NCI-H510A treated with DMSO at 0.1 percent for 48 hours (cell line): Measurements from ENCODE around the gene ATP7B.

Experiments
- DNase-seq: peaks from one replicate; lab custom pipeline; 2025; lab: John Stamatoyannopoulos, UW

The ATP7B gene

GRCh38 chr13:51894239-51894638 lies 117.0 kb downstream of the ATP7B start:
- peak; percentile 25 for DNase-seq

DNA sequence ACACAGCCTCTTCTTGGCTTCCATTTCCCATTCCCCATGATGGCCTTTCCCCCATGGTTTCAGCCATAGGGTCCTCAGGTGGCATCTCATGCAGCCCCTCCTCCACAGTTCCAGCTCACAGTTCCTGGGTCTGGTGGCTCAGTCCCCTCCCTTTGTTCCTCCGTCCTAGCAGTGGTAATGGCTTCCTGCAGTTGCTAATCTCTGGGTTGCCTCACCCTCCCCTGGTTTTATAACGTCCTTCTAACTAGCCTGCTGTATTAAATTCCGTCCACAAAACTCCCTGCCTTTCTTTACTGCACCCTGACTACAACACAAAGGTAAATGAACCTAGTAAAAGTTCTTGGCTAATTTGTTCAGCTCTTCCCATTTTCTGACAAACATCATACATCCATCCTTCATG lies 118.6 kb downstream of the ATP7B start:
- no peak for DNase-seq

GRCh38 chr13:51887468-51887867 lies 123.8 kb downstream of the ATP7B start:
- no peak for DNase-seq

DNA sequence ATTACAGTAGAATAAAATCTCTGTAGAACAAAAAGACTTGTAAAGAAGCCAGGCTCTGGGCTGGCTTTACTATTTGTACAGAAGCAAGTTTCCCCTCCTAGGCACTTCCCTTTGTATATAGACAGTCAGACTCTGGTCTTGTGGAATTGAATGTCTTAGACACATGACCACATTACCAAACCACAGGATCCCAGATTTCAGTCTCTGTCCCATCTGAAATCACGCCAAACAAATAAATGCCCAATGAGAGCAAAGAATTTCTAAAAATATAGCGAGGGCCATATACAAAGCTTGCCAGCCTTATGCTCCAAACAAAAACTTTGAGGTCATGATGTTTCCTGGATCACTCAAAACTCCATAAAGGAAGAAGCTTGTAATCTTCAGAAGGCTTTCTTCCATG lies 125.6 kb downstream of the ATP7B start:
- DNase-seq: no peak

DNA sequence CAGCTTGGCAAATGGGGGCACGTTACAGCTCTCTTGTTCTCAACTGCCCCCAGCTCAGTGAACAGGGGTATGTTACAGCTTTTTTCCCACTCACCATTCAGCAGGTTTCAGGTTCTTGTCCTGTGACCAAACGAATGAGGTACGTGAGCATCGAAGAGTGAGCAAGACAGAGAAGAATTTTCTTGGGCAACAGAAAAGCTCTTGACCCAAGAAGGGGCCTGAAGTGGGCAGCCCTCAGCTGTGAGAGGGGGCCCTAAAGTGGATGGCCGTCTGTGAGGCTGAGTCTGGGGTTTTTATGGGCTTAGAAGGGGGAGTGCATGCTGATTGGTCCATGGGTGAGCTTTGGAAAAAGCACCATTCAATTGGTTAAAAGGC lies 128.0 kb downstream of the ATP7B start:
- DNase-seq: no peak
